ENCODE measurements around the gene PSMD12.

Gene PSMD12

GRCh38 chr17:67297454-67297960 is 68.9 kb downstream of the PSMD12 start:
- DNase-seq: no peak

- no peak for DNase-seq
These were observed 71.8 kb downstream of the PSMD12 start for GRCh38 chr17:67294451-67295199.

GRCh38 chr17:67293251-67294203 is 72.8 kb downstream of the PSMD12 start:
- peak; percentile 79 for DNase-seq

- DNase-seq: no peak
These were observed 75.6 kb downstream of the PSMD12 start for GRCh38 chr17:67290711-67291291.

GRCh38 chr17:67290244-67290643 is 76.1 kb downstream of the PSMD12 start:
- no peak for DNase-seq

- no peak for DNase-seq
These were observed 77.0 kb downstream of the PSMD12 start for GRCh38 chr17:67289181-67289876.
